HG03460 (cell line): ENCODE data around the gene GPR17.

Experiments
- ATAC-seq: cut with Tn5 transposase; IDR thresholded peaks from one replicate; pipeline ENCODE4 v1.9.1; 2021; ENCODE audit not compliant: unreplicated experiment

GPR17 gene, protein sequence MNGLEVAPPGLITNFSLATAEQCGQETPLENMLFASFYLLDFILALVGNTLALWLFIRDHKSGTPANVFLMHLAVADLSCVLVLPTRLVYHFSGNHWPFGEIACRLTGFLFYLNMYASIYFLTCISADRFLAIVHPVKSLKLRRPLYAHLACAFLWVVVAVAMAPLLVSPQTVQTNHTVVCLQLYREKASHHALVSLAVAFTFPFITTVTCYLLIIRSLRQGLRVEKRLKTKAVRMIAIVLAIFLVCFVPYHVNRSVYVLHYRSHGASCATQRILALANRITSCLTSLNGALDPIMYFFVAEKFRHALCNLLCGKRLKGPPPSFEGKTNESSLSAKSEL

GRCh38 chr2:127645395-127646291 lies at the start of gene GPR17:
GPR17 (plus strand) TSS chr2:127646153; CDS start chr2:127650736, 4,583 bp downstream.
- ATAC-seq = no peak

- ATAC-seq = no peak
Measured at GRCh38 chr2:127596311-127597045, 49.5 kb upstream of the GPR17 start.

DNA sequence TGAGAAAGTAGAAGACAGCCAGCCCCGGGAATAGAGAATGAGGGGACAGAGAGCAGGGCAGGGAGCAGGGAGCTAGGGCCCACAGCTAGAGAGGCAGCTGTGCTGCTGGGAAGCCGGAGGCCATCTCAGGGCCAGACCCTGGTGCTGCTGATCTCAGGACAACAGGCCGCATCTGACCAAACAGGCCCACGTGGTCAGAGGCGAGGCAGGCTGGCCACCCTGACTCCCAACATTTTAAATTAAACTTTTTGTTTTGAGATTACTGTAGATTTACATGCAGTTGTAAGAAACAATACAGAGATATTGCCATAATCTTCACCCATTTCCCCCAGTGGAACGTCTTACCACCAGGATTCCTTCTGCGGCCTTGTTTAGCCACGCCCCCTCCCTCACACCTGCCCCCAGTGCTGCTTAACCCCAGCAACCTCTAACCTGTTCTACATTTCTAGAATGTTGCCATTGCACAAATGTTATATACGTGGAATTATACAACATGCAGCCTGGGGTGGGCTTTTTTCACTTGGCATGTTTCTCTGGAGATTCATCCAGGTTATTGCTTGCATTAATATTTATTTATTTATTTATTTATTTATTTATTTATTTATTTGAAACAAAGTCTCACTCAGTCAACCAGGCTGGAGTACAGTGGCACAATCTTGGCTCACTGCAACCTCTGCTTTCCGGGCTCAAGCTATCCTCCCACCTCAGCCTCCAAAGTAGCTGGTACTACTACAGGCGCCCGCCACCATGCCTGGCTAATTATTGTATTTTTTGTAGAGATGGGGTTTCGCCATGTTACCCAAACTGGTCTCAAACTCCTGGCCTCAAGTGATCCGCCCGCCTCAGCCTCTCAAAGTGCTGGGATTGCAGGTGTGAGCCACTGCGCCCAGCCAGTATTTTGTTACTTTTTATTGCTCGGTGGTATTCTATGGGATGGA lies 48.6 kb upstream of the GPR17 start:
- ATAC-seq = no peak

GRCh38 chr2:127597984-127598380 lies 48.0 kb upstream of the GPR17 start:
- no peak for ATAC-seq

- no peak for ATAC-seq
Measured at GRCh38 chr2:127598711-127599110, 47.2 kb upstream of the GPR17 start.

- no peak for ATAC-seq
Measured at GRCh38 chr2:127599211-127599610, 46.7 kb upstream of the GPR17 start.

DNA sequence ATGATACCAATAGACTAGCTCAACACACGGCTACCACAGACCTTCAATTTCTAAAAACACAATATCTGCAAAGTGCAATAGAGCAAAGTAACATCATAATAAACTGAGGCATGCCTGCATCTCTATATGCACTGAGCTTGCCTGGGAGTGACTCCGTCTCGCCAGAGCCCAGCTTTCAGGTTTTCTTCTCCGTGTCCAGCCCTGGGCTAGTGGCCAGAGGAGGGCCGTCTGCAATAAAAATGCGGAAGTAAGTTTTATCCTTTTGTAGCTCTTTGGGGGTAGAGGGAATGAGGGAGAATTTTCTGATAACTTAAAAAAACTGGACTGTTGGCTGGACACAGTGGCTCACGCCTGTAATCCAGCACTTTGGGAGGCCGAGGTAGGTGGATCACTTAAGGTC lies 41.0 kb upstream of the GPR17 start:
- no peak for ATAC-seq

DNA sequence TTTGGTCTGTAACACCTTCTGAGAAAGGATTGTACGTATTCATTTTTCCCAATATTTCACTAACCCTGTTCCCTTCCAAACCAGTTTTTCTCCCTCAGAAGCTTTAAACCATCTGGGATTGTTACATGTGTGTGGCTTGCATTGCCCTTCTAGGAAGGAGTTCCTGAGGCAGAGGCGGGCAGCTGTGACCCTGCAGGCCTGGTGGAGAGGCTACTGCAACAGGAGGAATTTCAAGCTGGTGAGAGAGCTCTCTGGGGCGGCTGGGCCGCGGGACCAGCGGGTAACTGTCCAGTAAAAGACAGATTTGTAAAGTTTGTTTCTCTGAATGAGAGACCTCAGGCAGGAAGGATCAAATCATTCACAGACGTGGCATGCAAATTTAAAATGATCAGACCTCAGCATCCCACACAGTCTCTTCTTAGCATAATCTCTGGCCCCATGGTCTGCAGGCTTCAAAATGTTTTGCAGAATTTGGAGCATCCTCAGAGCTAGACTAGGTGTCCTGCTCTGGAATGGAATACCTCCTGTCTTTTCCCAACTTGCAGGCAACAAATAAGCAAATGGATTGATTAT lies 40.2 kb upstream of the GPR17 start:
- ATAC-seq = no peak

- ATAC-seq = no peak
Measured at GRCh38 chr2:127606625-127607398, 39.1 kb upstream of the GPR17 start.

GRCh38 chr2:127607399-127607908 lies 38.5 kb upstream of the GPR17 start:
- no peak for ATAC-seq

GRCh38 chr2:127608061-127609030 lies 37.6 kb upstream of the GPR17 start:
- ATAC-seq = no peak

GRCh38 chr2:127609031-127609751 lies 36.8 kb upstream of the GPR17 start:
- no peak for ATAC-seq

DNA sequence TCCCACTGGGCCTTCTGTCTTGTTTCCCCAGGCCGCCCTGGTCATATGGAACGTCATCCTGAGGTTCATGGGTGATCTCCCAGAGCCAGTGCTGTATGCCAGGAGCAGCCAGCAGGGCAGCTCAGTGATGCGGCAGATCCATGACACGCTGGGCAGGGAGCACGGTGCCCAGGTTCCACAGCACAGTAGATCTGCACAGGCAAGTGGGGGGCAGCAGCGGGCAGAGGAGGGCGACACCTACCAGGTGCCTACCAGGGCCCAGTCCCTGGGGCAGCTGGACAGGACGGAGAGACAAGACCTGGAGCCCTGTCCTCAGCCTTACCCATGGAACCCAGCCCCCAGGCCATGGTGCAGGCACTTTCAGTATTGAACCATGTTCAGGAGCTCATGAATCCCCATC lies 36.1 kb upstream of the GPR17 start:
- no peak for ATAC-seq

DNA sequence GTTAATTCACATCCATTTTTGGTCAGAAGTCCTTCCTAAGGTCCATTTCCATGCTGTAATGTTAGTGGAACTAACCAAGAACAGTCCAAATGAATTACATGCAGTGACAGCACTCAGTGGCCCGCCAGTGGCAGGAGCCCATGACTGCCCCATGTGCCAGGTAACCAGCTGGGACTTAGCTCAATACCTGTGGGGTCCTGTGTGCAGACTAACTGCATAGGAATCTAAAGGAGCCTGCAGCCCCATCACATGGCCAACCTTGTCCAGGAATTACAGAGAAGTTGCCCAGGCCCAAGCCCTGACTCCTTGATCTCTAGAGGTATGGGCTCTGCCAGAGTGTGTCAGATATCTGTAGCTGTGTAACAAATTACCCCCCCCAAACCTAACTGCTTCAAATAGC lies 35.4 kb upstream of the GPR17 start:
- no peak for ATAC-seq

- ATAC-seq = no peak
Measured at GRCh38 chr2:127611076-127611925, 34.7 kb upstream of the GPR17 start.

- ATAC-seq = no peak
Measured at GRCh38 chr2:127612111-127612822, 33.7 kb upstream of the GPR17 start.
